ENCODE results near the gene SLC34A1.

- no peak for TF ChIP-seq CTCF (IDR thresholded peaks at IDR 0.05 in 4 of 5, conservative IDR thresholded peaks at IDR 0.05 in 1 of 5)
- no peak for TF ChIP-seq POLR2A (IDR thresholded peaks at IDR 0.05)
These were observed 27.1 kb upstream of the SLC34A1 start for GRCh38 chr5:177357146-177357458.
